GM12878 (cell line): ENCODE results near the gene MAN2A1.

Experiments used
- BCLAF1 ChIP-seq: fragments of 450-650 bp; IDR thresholded peaks from 2 replicates; pipeline ENCODE4 v1.6.1; 2017; ENCODE audit warnings: antibody characterized with exemption, mild to moderate bottlenecking, moderate library complexity
- CBX5 ChIP-seq: sonication (generic); IDR thresholded peaks from 2 replicates; pipeline ENCODE4 v1.6.1; 2016; ENCODE audit warnings: low read depth, moderate library complexity, mild to moderate bottlenecking, inconsistent platforms
- CTCF ChIP-seq, 3 experiments: IDR thresholded peaks in 2 of 3; conservative IDR thresholded peaks in 1 of 3; 2 replicates each; pipeline ENCODE4 v1.5.1; 2011; ENCODE audit warnings: low read depth in 3 of 3, low read length in 3 of 3, mild to moderate bottlenecking in 3 of 3, control low read depth in 2 of 3, moderate library complexity in 2 of 3, inconsistent platforms in 1 of 3, mixed read lengths in 1 of 3; ENCODE audit not compliant: control insufficient read depth in 2 of 3, insufficient read depth in 1 of 3; ENCODE audit errors: extremely low read depth in 1 of 3
- POLR2A ChIP-seq: IDR thresholded peaks from 2 replicates; pipeline ENCODE4 v1.6.1; 2011; ENCODE audit warnings: low read depth, mild to moderate bottlenecking, low read length
- POLR2AphosphoS5 ChIP-seq: IDR thresholded peaks from 2 replicates; pipeline ENCODE4 v1.6.1; 2011; ENCODE audit warnings: mild to moderate bottlenecking, low read length, inconsistent platforms
- SMC3 ChIP-seq: IDR thresholded peaks from 2 replicates; pipeline ENCODE4 v1.6.1; 2011; ENCODE audit warnings: low read length, improper control_type of control experiment, borderline replicate concordance
- SPI1 ChIP-seq: IDR thresholded peaks from 2 replicates; pipeline ENCODE4 v1.6.1; 2011; ENCODE audit warnings: low read depth, mild to moderate bottlenecking, low read length, moderate library complexity, borderline replicate concordance; ENCODE audit not compliant: insufficient read depth
- USF1 ChIP-seq: IDR thresholded peaks from 2 replicates; pipeline ENCODE4 v1.6.1; 2011; ENCODE audit warnings: borderline replicate concordance, low read depth, mild to moderate bottlenecking, moderate library complexity, mixed read lengths, low read length; ENCODE audit not compliant: insufficient read depth; ENCODE audit errors: extremely low read length
- YY1 ChIP-seq: IDR thresholded peaks from 2 replicates; pipeline ENCODE4 v1.6.1; 2011; ENCODE audit warnings: low read depth, mild to moderate bottlenecking, low read length
- ZNF207 ChIP-seq: fragments of 450-650 bp; IDR thresholded peaks from 2 replicates; pipeline ENCODE4 v1.6.1; 2014; ENCODE audit warnings: antibody characterized with exemption, mild to moderate bottlenecking, borderline replicate concordance

- TF ChIP-seq BCLAF1 (no peak), ZNF207 (no peak), POLR2A (no peak), USF1 (no peak), CTCF (IDR thresholded peaks at IDR 0.05 in 2 of 3, conservative IDR thresholded peaks at IDR 0.05 in 1 of 3; ENCODE audit: control insufficient read depth in 2 of 3, extremely low read depth in 1 of 3, insufficient read depth in 1 of 3, low read depth in 3 of 3, low read length in 3 of 3) (no peak), POLR2AphosphoS5 (no peak), SMC3 (no peak), YY1 (no peak), SPI1 (no peak), CBX5 (no peak)
Observed at GRCh38 chr5:109701252-109701651, 11.5 kb downstream of the MAN2A1 start.
